SK-N-SH (cell line): Measurements from ENCODE around the gene KRTAP4-16.

Experiments used
- CHD2 ChIP-seq: fragments of 150-350 bp; IDR thresholded peaks from 2 replicates; pipeline ENCODE4 v1.6.1; 2018; ENCODE audit warnings: low read length; ENCODE audit not compliant: partially characterized antibody
- CTCF ChIP-seq: fragments of 200-600 bp; sonication (generic); IDR thresholded peaks from 2 replicates; pipeline ENCODE4 v1.6.1; 2017; ENCODE audit warnings: antibody characterized with exemption, mild to moderate bottlenecking, moderate library complexity
- FOXJ3 ChIP-seq: sonication (generic); formaldehyde crosslinking; IDR thresholded peaks from 2 replicates; pipeline ENCODE4 v1.5.1; 2020; ENCODE audit warnings: mild to moderate bottlenecking, missing genetic modification reagents
- GABPA ChIP-seq: IDR thresholded peaks from 2 replicates; pipeline ENCODE4 v1.4.0; 2012; ENCODE audit warnings: low read depth, mild to moderate bottlenecking
- JUND ChIP-seq: IDR thresholded peaks from 2 replicates; pipeline ENCODE4 v1.4.0; 2012
- MXI1 ChIP-seq: IDR thresholded peaks from 2 replicates; pipeline ENCODE4 v1.6.1; 2012; ENCODE audit warnings: mild to moderate bottlenecking, low read depth, low read length, improper control_type of control experiment
- NRF1 ChIP-seq: IDR thresholded peaks from 2 replicates; pipeline ENCODE4 v1.6.1; 2012; ENCODE audit warnings: low read depth, mild to moderate bottlenecking, low read length
- POLR2AphosphoS5 ChIP-seq: IDR thresholded peaks from 2 replicates; pipeline ENCODE4 v1.6.1; 2012; ENCODE audit warnings: low read depth, low read length
- REST ChIP-seq: IDR thresholded peaks from 2 replicates; pipeline ENCODE4 v1.6.1; 2012; ENCODE audit warnings: mild to moderate bottlenecking, low read depth, low read length, moderate library complexity
- SIN3A ChIP-seq: IDR thresholded peaks from 2 replicates; pipeline ENCODE4 v1.6.1; 2012; ENCODE audit warnings: low read depth, mild to moderate bottlenecking, low read length, moderate library complexity, borderline replicate concordance
- TCF12 ChIP-seq: IDR thresholded peaks from 2 replicates; pipeline ENCODE4 v1.4.0; 2012
- TEAD4 ChIP-seq: IDR thresholded peaks from 2 replicates; pipeline ENCODE4 v1.4.0; 2012; ENCODE audit warnings: mild to moderate bottlenecking, borderline replicate concordance; ENCODE audit not compliant: insufficient read depth
- TF ChIP-seq, protein P1 (sequence below): IDR thresholded peaks from 2 replicates; pipeline ENCODE4 v1.4.0; 2012; ENCODE audit warnings: low read depth, borderline replicate concordance

- TF ChIP-seq, protein P1, sequence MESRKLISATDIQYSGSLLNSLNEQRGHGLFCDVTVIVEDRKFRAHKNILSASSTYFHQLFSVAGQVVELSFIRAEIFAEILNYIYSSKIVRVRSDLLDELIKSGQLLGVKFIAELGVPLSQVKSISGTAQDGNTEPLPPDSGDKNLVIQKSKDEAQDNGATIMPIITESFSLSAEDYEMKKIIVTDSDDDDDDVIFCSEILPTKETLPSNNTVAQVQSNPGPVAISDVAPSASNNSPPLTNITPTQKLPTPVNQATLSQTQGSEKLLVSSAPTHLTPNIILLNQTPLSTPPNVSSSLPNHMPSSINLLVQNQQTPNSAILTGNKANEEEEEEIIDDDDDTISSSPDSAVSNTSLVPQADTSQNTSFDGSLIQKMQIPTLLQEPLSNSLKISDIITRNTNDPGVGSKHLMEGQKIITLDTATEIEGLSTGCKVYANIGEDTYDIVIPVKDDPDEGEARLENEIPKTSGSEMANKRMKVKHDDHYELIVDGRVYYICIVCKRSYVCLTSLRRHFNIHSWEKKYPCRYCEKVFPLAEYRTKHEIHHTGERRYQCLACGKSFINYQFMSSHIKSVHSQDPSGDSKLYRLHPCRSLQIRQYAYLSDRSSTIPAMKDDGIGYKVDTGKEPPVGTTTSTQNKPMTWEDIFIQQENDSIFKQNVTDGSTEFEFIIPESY, result no peak
- no peak for TF ChIP-seq SIN3A
- no peak for TF ChIP-seq CTCF
- no peak for TF ChIP-seq FOXJ3
- TF ChIP-seq MXI1, result no peak
- no peak for TF ChIP-seq TCF12
- TF ChIP-seq TEAD4, result no peak
- no peak for TF ChIP-seq POLR2AphosphoS5
- no peak for TF ChIP-seq GABPA
- no peak for TF ChIP-seq NRF1
- no peak for TF ChIP-seq CHD2
- no peak for TF ChIP-seq JUND
- no peak for TF ChIP-seq REST
Observed at GRCh38 chr17:41144846-41145245, 42.8 kb upstream of the KRTAP4-16 start.
